ENCODE results near the gene IDE. TPM values are rescaled to one million over a fixed set of nuclear protein-coding genes. Genes with fewer than 3 reads are reported as not detected.

The IDE gene
- total RNA-seq, 1 donor from 2014 or later = 19.6 TPM

- no peak overlapping the region for H3K4me3 ChIP-seq (ENCODE audit: low read depth, low read length)
- DNase-seq (ENCODE audit: low read depth) = no peak
- TF ChIP-seq CTCF (conservative IDR thresholded peaks at IDR 0.05; ENCODE audit: low read depth, low read length) = no peak
Measured at GRCh38 chr10:92421550-92421949, 152.3 kb downstream of the IDE start.

- DNase-seq (ENCODE audit: low read depth) = peak; percentile 6
- peak overlapping the region; percentile 54 for H3K4me3 ChIP-seq (ENCODE audit: low read depth, low read length)
- TF ChIP-seq CTCF (conservative IDR thresholded peaks at IDR 0.05; ENCODE audit: low read depth, low read length) = no peak
Measured at GRCh38 chr10:92420546-92421275, 153.2 kb downstream of the IDE start.

GRCh38 chr10:92419740-92420545 lies 153.9 kb downstream of the IDE start:
- peak overlapping the region; percentile 54 for H3K4me3 ChIP-seq (ENCODE audit: low read depth, low read length)
- DNase-seq (ENCODE audit: low read depth) = no peak

GRCh38 chr10:92418891-92419290 lies 155.0 kb downstream of the IDE start:
- TF ChIP-seq CTCF (conservative IDR thresholded peaks at IDR 0.05; ENCODE audit: low read depth, low read length) = no peak
- no peak overlapping the region for H3K4me3 ChIP-seq (ENCODE audit: low read depth, low read length)
- no peak for DNase-seq (ENCODE audit: low read depth)

More at GRCh38 chr10:92419740-92420545, 153.9 kb downstream of the IDE start:
- TF ChIP-seq CTCF (conservative IDR thresholded peaks at IDR 0.05; ENCODE audit: low read depth, low read length) = peak; percentile 67

- no peak for TF ChIP-seq CTCF (conservative IDR thresholded peaks at IDR 0.05; ENCODE audit: low read depth, low read length)
- no peak for DNase-seq (ENCODE audit: low read depth)
Measured at GRCh38 chr10:92418221-92418620, 155.7 kb downstream of the IDE start.

GRCh38 chr10:92413519-92413918 lies 160.4 kb downstream of the IDE start:
- no peak for TF ChIP-seq CTCF (conservative IDR thresholded peaks at IDR 0.05; ENCODE audit: low read depth, low read length)
- no peak for DNase-seq (ENCODE audit: low read depth)
- H3K4me3 ChIP-seq (ENCODE audit: low read depth, low read length) = no peak overlapping the region

More at GRCh38 chr10:92418221-92418620, 155.7 kb downstream of the IDE start:
- H3K4me3 ChIP-seq (ENCODE audit: low read depth, low read length) = no peak overlapping the region

Data from epithelial cell of proximal tubule (primary cell).